ENCODE measurements around the gene ANXA6. TPM values are rescaled to one million over a fixed set of nuclear protein-coding genes. Genes with fewer than 3 reads are reported as not detected.

Gene ANXA6
- total and polyA plus RNA-seq, 7 experiments from 2014 or later, result 212 to 512 (median 272) TPM

- Mint-ChIP-seq H3K4me1 (peaks cover 21 to 53% (median 32%) of the 10 kb centered on the region in 7 donors), H3K36me3 (peaks cover 0 to 48% (median 31%) of the 10 kb centered on the region in 5 donors), H3K27ac (peak overlapping the region in 1 of 9 donors; percentile 99), H3K9me3 (peaks cover 0 to 7% (median 0%) of the 10 kb centered on the region in 11 donors), H3K27me3 (no peaks in the 10 kb centered on the region), H3K4me3 (no peak overlapping the region)
- Histone ChIP-seq H3K9me3 (ENCODE audit: control insufficient read depth in 2 of 3, low read length in 3 of 3) (no peaks in the 10 kb centered on the region), H3K27me3 (ENCODE audit: control insufficient read depth in 2 of 2, insufficient read depth in 2 of 2, low read length in 2 of 2) (no peaks in the 10 kb centered on the region), H3K27ac (ENCODE audit: low read depth, low read length) (no peak overlapping the region), H3K36me3 (ENCODE audit: control insufficient read depth in 2 of 3, insufficient read depth in 3 of 3, low read length in 3 of 3) (peaks cover 20 to 97% (median 55%) of the 10 kb centered on the region in 3 experiments), H3K4me3 (ENCODE audit: low read length) (no peak overlapping the region), H3K4me1 (ENCODE audit: control insufficient read depth in 2 of 2, insufficient read depth in 2 of 2, low read length in 2 of 2) (peaks cover 0 to 13% of the 10 kb centered on the region in 2 donors)
- DNase-seq (no peak), ATAC-seq (no peak)
- ChIA-PET CTCF (interaction anchor here (5.1 kb wide), 1 partner anchor 10 kb away, joined by 23 read pairs; no protein-coding TSS in a partner anchor), POLR2A (no interaction called here)
- intact Hi-C loops (cut with micrococcal nuclease), result no loop called here
These were observed 99.3 kb downstream of the ANXA6 start for GRCh38 chr5:151058301-151058700.

- Histone ChIP-seq H3K9me3 (ENCODE audit: control insufficient read depth in 2 of 3, low read length in 3 of 3) (no peaks in the 10 kb centered on the region), H3K4me3 (ENCODE audit: low read length) (no peak overlapping the region), H3K4me1 (ENCODE audit: control insufficient read depth in 2 of 2, insufficient read depth in 2 of 2, low read length in 2 of 2) (peaks cover 0 to 13% of the 10 kb centered on the region in 2 donors), H3K27me3 (ENCODE audit: control insufficient read depth in 2 of 2, insufficient read depth in 2 of 2, low read length in 2 of 2) (no peaks in the 10 kb centered on the region), H3K36me3 (ENCODE audit: control insufficient read depth in 2 of 3, insufficient read depth in 3 of 3, low read length in 3 of 3) (peaks cover 15 to 93% (median 54%) of the 10 kb centered on the region in 3 experiments), H3K27ac (ENCODE audit: low read depth, low read length) (no peak overlapping the region)
- peaks cover 0 to 7% (median 0%) of the 10 kb centered on the region in 11 donors for H3K9me3 Mint-ChIP-seq
- ChIA-PET CTCF (interaction anchor here (5.1 to 10.8 kb wide), 2 partner anchors 8 to 57 kb away, joined by 23 to 238 read pairs; no protein-coding TSS in a partner anchor), POLR2A (no interaction called here)
- intact Hi-C loops (cut with micrococcal nuclease), result no loop called here
- no peak overlapping the region for H3K4me3 Mint-ChIP-seq
- H3K27ac Mint-ChIP-seq, result peak overlapping the region in 3 of 9 donors; percentile 32 to 47 (median 36)
- peak; percentile 59 for ATAC-seq
- H3K27me3 Mint-ChIP-seq, result no peaks in the 10 kb centered on the region
- peaks cover 0 to 42% (median 30%) of the 10 kb centered on the region in 5 donors for H3K36me3 Mint-ChIP-seq
- no peak for DNase-seq
- H3K4me1 Mint-ChIP-seq, result peaks cover 18 to 55% (median 34%) of the 10 kb centered on the region in 7 donors
These were observed 100.9 kb downstream of the ANXA6 start for GRCh38 chr5:151056379-151057325.

GRCh38 chr5:151055336-151055735, 102.2 kb downstream of the ANXA6 start:
- DNase-seq, result no peak
- no peak overlapping the region for H3K27ac ChIP-seq (ENCODE audit: low read depth, low read length)
- no peak overlapping the region for H3K4me3 Mint-ChIP-seq
- peaks cover 0 to 39% (median 31%) of the 10 kb centered on the region in 5 donors for H3K36me3 Mint-ChIP-seq
- H3K4me1 ChIP-seq (ENCODE audit: control insufficient read depth in 2 of 2, insufficient read depth in 2 of 2, low read length in 2 of 2), result peaks cover 0 to 11% of the 10 kb centered on the region in 2 donors
- H3K9me3 Mint-ChIP-seq, result peaks cover 0 to 7% (median 0%) of the 10 kb centered on the region in 11 donors
- intact Hi-C loops (cut with micrococcal nuclease), result no loop called here
- peaks cover 14 to 47% (median 23%) of the 10 kb centered on the region in 7 donors for H3K4me1 Mint-ChIP-seq
- peak overlapping the region in 1 of 9 donors; percentile 60 for H3K27ac Mint-ChIP-seq
- ATAC-seq, result no peak
- POLR2A ChIA-PET, result interaction anchor here (1.5 kb wide), 1 partner anchor 26 kb away, joined by 5 read pairs; the partner anchor contains the start of gene TNIP1
- no peaks in the 10 kb centered on the region for H3K27me3 ChIP-seq (ENCODE audit: control insufficient read depth in 2 of 2, insufficient read depth in 2 of 2, low read length in 2 of 2)
- H3K27me3 Mint-ChIP-seq, result no peaks in the 10 kb centered on the region
- peaks cover 17 to 91% (median 41%) of the 10 kb centered on the region in 3 experiments for H3K36me3 ChIP-seq (ENCODE audit: control insufficient read depth in 2 of 3, insufficient read depth in 3 of 3, low read length in 3 of 3)
- CTCF ChIA-PET, result interaction anchor here (1.0 to 10.8 kb wide), 2 partner anchors 35 to 58 kb away, joined by 3 to 238 read pairs; no protein-coding TSS in a partner anchor
- no peaks in the 10 kb centered on the region for H3K9me3 ChIP-seq (ENCODE audit: control insufficient read depth in 2 of 3, low read length in 3 of 3)
- H3K4me3 ChIP-seq (ENCODE audit: low read length), result no peak overlapping the region

- ChIA-PET POLR2A (interaction anchor here (1.5 kb wide), 1 partner anchor 26 kb away, joined by 5 read pairs; the partner anchor contains the start of gene TNIP1), CTCF (interaction anchor here (1.0 to 10.8 kb wide), 3 partner anchors 27 to 59 kb away, joined by 3 to 238 read pairs (median 4); no protein-coding TSS in a partner anchor)
- Histone ChIP-seq H3K4me1 (ENCODE audit: control insufficient read depth in 2 of 2, insufficient read depth in 2 of 2, low read length in 2 of 2) (peaks cover 0 to 5% of the 10 kb centered on the region in 2 donors), H3K27ac (ENCODE audit: low read depth, low read length) (no peak overlapping the region), H3K36me3 (ENCODE audit: control insufficient read depth in 2 of 3, insufficient read depth in 3 of 3, low read length in 3 of 3) (peaks cover 20 to 91% (median 40%) of the 10 kb centered on the region in 3 experiments), H3K4me3 (ENCODE audit: low read length) (no peak overlapping the region), H3K27me3 (ENCODE audit: control insufficient read depth in 2 of 2, insufficient read depth in 2 of 2, low read length in 2 of 2) (no peaks in the 10 kb centered on the region), H3K9me3 (ENCODE audit: control insufficient read depth in 2 of 3, low read length in 3 of 3) (no peaks in the 10 kb centered on the region)
- Mint-ChIP-seq H3K4me1 (peaks cover 8 to 40% (median 17%) of the 10 kb centered on the region in 7 donors), H3K27me3 (no peaks in the 10 kb centered on the region), H3K9me3 (peaks cover 0 to 5% (median 0%) of the 10 kb centered on the region in 11 donors), H3K27ac (peak overlapping the region in 2 of 9 donors; percentile 24 to 33), H3K36me3 (peaks cover 0 to 43% (median 29%) of the 10 kb centered on the region in 5 donors), H3K4me3 (no peak overlapping the region)
- ATAC-seq, result no peak
- intact Hi-C loops (cut with micrococcal nuclease), result loop anchor here in 1 of 2 donors (5.0 kb wide), 1 partner anchor 43 kb away; no protein-coding TSS in a partner anchor
- DNase-seq, result no peak
These were observed 102.9 kb downstream of the ANXA6 start for GRCh38 chr5:151054709-151055108.

- H3K27ac Mint-ChIP-seq, result peak overlapping the region in 2 of 9 donors; percentile 34 to 46
- H3K4me3 Mint-ChIP-seq, result no peak overlapping the region
- no peaks in the 10 kb centered on the region for H3K4me1 ChIP-seq (ENCODE audit: control insufficient read depth in 2 of 2, insufficient read depth in 2 of 2, low read length in 2 of 2)
These were observed 103.7 kb downstream of the ANXA6 start for GRCh38 chr5:151053796-151054462.

More at GRCh38 chr5:151053796-151054462, 103.7 kb downstream of the ANXA6 start:
- H3K27ac ChIP-seq (ENCODE audit: low read depth, low read length), result no peak overlapping the region
- Mint-ChIP-seq H3K27me3 (no peaks in the 10 kb centered on the region), H3K9me3 (no peaks in the 10 kb centered on the region), H3K4me1 (peaks cover 0 to 34% (median 9%) of the 10 kb centered on the region in 7 donors), H3K36me3 (peaks cover 6 to 51% (median 25%) of the 10 kb centered on the region in 5 donors)
- ChIA-PET POLR2A (interaction anchor here (1.5 kb wide), 1 partner anchor 27 kb away, joined by 5 read pairs; the partner anchor contains the start of gene TNIP1), CTCF (interaction anchor here (1.3 to 10.8 kb wide), 2 partner anchors 28 to 60 kb away, joined by 4 to 238 read pairs; no protein-coding TSS in a partner anchor)
- intact Hi-C loops (cut with micrococcal nuclease), result loop anchor here in 1 of 2 donors (5.0 kb wide), 1 partner anchor 43 kb away; no protein-coding TSS in a partner anchor
- H3K9me3 ChIP-seq (ENCODE audit: control insufficient read depth in 2 of 3, low read length in 3 of 3), result no peaks in the 10 kb centered on the region
- ATAC-seq (no peak), DNase-seq (no peak)
- H3K27me3 ChIP-seq (ENCODE audit: control insufficient read depth in 2 of 2, insufficient read depth in 2 of 2, low read length in 2 of 2), result no peaks in the 10 kb centered on the region
- no peak overlapping the region for H3K4me3 ChIP-seq (ENCODE audit: low read length)
- H3K36me3 ChIP-seq (ENCODE audit: control insufficient read depth in 2 of 3, insufficient read depth in 3 of 3, low read length in 3 of 3), result peaks cover 25 to 92% (median 38%) of the 10 kb centered on the region in 3 experiments

Measured in naive thymus-derived CD4-positive, alpha-beta T cell (primary cell).